ENCODE measurements around the gene JUN. TPM values are rescaled to one million over a fixed set of nuclear protein-coding genes. Genes with fewer than 3 reads are reported as not detected.

JUN gene
- total RNA-seq, 1 experiment from 2014 or later: 71.5 TPM

- no peak overlapping the region for H3K27ac Mint-ChIP-seq (ENCODE audit: low read depth, unreplicated experiment)
- DNase-seq (ENCODE audit: unreplicated experiment): no peak
- TF ChIP-seq CTCF (IDR thresholded peaks at IDR 0.05; ENCODE audit: unreplicated experiment): no peak
- H3K4me3 Mint-ChIP-seq (ENCODE audit: unreplicated experiment): no peak overlapping the region
- ChIA-PET CTCF (interaction anchor here (0.6 kb wide), 1 partner anchor 224 kb away, joined by 4 read pairs; no protein-coding TSS in a partner anchor), POLR2A (no interaction called here)
- H3K27me3 Mint-ChIP-seq (ENCODE audit: insufficient read depth, unreplicated experiment): no peaks in the 10 kb centered on the region
- intact Hi-C loops (cut with micrococcal nuclease): no loop called here
- no TSS peak for BruUV-seq (replicated peaks)
- no peaks in the 10 kb centered on the region for H3K4me1 Mint-ChIP-seq (ENCODE audit: insufficient read depth, unreplicated experiment)
- H3K9me3 Mint-ChIP-seq (ENCODE audit: unreplicated experiment): no peaks in the 10 kb centered on the region
- H3K36me3 Mint-ChIP-seq (ENCODE audit: insufficient read depth, unreplicated experiment): no peaks in the 10 kb centered on the region
Observed at GRCh38 chr1:58799650-58800049, 15.8 kb upstream of the JUN start.

GRCh38 chr1:58798910-58799442 is 15.1 kb upstream of the JUN start:
- Mint-ChIP-seq H3K36me3 (ENCODE audit: insufficient read depth, unreplicated experiment) (no peaks in the 10 kb centered on the region), H3K27ac (ENCODE audit: low read depth, unreplicated experiment) (no peak overlapping the region), H3K4me1 (ENCODE audit: insufficient read depth, unreplicated experiment) (no peaks in the 10 kb centered on the region), H3K9me3 (ENCODE audit: unreplicated experiment) (no peaks in the 10 kb centered on the region), H3K4me3 (ENCODE audit: unreplicated experiment) (no peak overlapping the region), H3K27me3 (ENCODE audit: insufficient read depth, unreplicated experiment) (no peaks in the 10 kb centered on the region)
- TF ChIP-seq CTCF (IDR thresholded peaks at IDR 0.05; ENCODE audit: unreplicated experiment): no peak
- CTCF ChIA-PET: interaction anchor here (0.6 to 0.7 kb wide), 3 partner anchors 108 to 269 kb away, joined by 3 to 4 read pairs (median 3); no protein-coding TSS in a partner anchor
- BruUV-seq (replicated peaks): no TSS peak
- DNase-seq (ENCODE audit: unreplicated experiment): no peak
- POLR2A ChIA-PET: interaction anchor here (0.7 to 0.8 kb wide), 2 partner anchors 14 to 302 kb away, joined by 3 read pairs; no protein-coding TSS in a partner anchor
- intact Hi-C loops (cut with micrococcal nuclease): no loop called here

GRCh38 chr1:58796416-58796815 is 12.6 kb upstream of the JUN start:
- TF ChIP-seq CTCF (IDR thresholded peaks at IDR 0.05; ENCODE audit: unreplicated experiment): no peak
- H3K36me3 Mint-ChIP-seq (ENCODE audit: insufficient read depth, unreplicated experiment): no peaks in the 10 kb centered on the region
- H3K4me1 Mint-ChIP-seq (ENCODE audit: insufficient read depth, unreplicated experiment): no peaks in the 10 kb centered on the region
- ChIA-PET CTCF (interaction anchor here (0.7 to 0.9 kb wide), 2 partner anchors 12 to 972 kb away, joined by 3 read pairs; no protein-coding TSS in a partner anchor), POLR2A (interaction anchor here (1.9 to 2.2 kb wide), 2 partner anchors 10 to 18 kb away, joined by 6 read pairs; no protein-coding TSS in a partner anchor)
- H3K9me3 Mint-ChIP-seq (ENCODE audit: unreplicated experiment): no peaks in the 10 kb centered on the region
- no peak overlapping the region for H3K27ac Mint-ChIP-seq (ENCODE audit: low read depth, unreplicated experiment)
- no peak overlapping the region for H3K4me3 Mint-ChIP-seq (ENCODE audit: unreplicated experiment)
- no peaks in the 10 kb centered on the region for H3K27me3 Mint-ChIP-seq (ENCODE audit: insufficient read depth, unreplicated experiment)
- intact Hi-C loops (cut with micrococcal nuclease): no loop called here
- no peak for DNase-seq (ENCODE audit: unreplicated experiment)
- no TSS peak for BruUV-seq (replicated peaks)

- no peaks in the 10 kb centered on the region for H3K27me3 Mint-ChIP-seq (ENCODE audit: insufficient read depth, unreplicated experiment)
- CTCF ChIA-PET: no interaction called here
- no peaks in the 10 kb centered on the region for H3K9me3 Mint-ChIP-seq (ENCODE audit: unreplicated experiment)
- TF ChIP-seq CTCF (IDR thresholded peaks at IDR 0.05; ENCODE audit: unreplicated experiment): no peak
- H3K4me3 Mint-ChIP-seq (ENCODE audit: unreplicated experiment): no peak overlapping the region
- DNase-seq (ENCODE audit: unreplicated experiment): no peak
- no peak overlapping the region for H3K27ac Mint-ChIP-seq (ENCODE audit: low read depth, unreplicated experiment)
- POLR2A ChIA-PET: interaction anchor here (2.2 kb wide), 1 partner anchor 20 kb away, joined by 6 read pairs; no protein-coding TSS in a partner anchor
- peaks cover 2% of the 10 kb centered on the region for H3K4me1 Mint-ChIP-seq (ENCODE audit: insufficient read depth, unreplicated experiment)
- BruUV-seq (replicated peaks): no TSS peak
- no peaks in the 10 kb centered on the region for H3K36me3 Mint-ChIP-seq (ENCODE audit: insufficient read depth, unreplicated experiment)
- intact Hi-C loops (cut with micrococcal nuclease): no loop called here
Observed at GRCh38 chr1:58794585-58794984, 10.7 kb upstream of the JUN start.
